GM12873 (cell line): ENCODE data around the gene TTLL1.

Source experiments
- CTCF ChIP-seq: IDR thresholded peaks from 2 replicates; pipeline ENCODE4 v1.5.1; 2012; ENCODE audit warnings: low read depth, mild to moderate bottlenecking, moderate library complexity, low read length, control low read depth; ENCODE audit not compliant: insufficient read depth; ENCODE audit errors: missing control alignments

The TTLL1 gene

DNA sequence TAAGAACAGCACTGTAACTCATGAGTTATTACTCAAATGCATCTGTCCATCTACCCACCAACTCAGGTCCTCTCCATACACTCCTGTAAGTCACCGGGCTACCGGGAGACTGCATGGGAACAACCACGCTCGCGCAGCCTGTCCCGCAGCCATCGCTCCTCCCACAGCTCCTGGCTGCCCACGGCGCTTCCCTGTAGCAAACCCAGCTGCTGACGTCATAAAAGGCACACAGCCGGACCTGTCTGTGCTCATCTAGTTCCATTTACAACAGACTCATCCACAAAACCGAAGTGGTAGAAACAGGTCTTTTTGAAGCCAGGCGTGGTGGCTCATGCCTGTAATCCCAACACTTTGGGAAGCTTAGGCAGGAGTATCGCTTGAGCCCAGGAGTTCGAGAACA is 50.9 kb downstream of the TTLL1 start:
- TF ChIP-seq CTCF: no peak

DNA sequence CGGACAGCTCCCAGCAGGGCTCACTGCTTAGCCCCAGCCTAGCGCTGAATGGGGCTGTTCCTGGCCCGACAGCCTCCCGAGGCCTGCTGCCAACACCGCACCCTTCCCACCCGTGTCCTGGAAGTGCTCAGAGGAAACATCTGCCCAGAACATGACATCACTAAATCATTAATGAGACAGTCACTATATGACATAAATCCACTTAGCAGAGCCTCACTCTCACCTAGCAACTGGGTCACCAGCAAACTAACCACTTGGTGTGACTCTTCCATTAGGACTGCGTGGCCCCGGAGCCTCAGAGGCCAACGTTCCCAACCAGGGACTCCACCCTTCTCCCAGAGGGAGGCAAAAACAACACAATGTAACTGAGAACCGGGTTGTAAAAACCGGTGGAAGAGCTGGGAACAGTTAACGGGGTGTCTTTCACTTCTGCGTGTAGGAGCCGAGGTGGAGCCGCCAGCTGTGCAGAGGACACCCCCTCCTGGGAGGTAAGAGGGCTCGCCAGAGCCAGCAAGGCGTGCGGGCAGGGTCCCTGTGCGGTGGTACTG is 52.8 kb downstream of the TTLL1 start:
- TF ChIP-seq CTCF: no peak

DNA sequence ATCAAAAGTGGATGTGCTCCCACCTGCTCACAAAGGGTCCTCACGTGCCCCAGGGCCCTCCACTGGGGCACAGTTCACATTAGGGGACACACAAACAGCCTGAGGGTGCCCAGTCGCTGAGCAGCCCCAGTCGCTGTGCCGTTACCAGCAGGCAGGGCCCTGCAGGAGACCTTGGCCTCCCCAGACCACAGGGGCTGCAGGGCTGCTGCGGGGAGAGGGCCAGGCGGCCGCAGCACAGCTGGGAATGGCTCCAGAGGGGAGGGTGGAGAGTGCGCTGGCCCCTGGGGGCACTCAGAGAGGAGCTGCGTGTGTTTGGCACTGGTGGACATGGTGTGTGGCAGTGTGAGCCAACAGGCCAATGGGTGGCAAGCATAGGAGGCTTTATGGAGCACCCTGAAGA is 53.9 kb downstream of the TTLL1 start:
- TF ChIP-seq CTCF: no peak

- TF ChIP-seq CTCF: no peak
These were observed 57.6 kb downstream of the TTLL1 start for GRCh38 chr22:43031617-43032016.

DNA sequence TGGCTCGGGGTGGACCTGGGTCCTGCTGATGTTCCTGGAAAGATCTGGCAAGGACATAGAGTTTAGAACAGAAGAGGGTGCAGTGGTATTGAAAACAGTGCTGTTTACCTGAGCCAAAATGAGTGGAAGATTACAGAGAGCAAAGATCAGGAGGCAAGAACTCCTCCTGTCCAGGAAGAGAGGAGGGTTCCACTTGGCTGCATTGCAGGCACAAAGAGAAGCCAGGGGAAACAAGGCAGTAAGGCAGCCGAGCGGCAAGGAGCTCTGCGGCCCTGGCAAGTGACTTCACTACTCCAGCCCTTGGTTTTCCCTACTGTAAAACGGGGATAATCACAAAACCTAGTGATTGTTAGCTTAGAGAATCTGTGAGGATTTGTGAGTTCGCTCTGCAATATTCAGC is 70.6 kb downstream of the TTLL1 start:
- no peak for TF ChIP-seq CTCF

- no peak for TF ChIP-seq CTCF
These were observed 71.4 kb downstream of the TTLL1 start for GRCh38 chr22:43017525-43018460.

DNA sequence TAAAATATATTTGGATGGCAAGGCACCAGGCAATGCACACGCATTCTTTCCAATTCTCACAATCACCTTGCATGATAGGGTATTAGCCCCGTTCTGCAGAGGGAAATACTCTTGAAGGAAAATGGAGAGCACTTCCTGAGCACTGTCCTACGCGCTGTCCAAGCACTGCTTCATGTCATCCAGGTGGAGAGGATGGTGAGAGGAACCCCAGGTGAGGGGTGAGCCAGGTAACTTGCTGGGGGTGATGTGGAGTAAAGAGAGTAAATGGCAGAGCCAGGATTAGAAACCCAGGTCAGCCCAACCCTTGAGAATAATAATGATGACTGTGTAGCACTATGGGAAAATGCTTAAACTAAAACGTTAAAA is 73.5 kb downstream of the TTLL1 start:
- TF ChIP-seq CTCF: no peak
